Loucy (cell line): ENCODE data around the gene EIF1.

Experiments used
- H2AFZ ChIP-seq: fragments of 200-600 bp; sonication (generic); 2 replicates; pipeline ENCODE4 v1.6.0; 2016; ENCODE audit warnings: antibody characterized with exemption, mild to moderate bottlenecking, low read length, moderate library complexity
- H3F3A ChIP-seq: fragments of 200-600 bp; 2 replicates; pipeline ENCODE4 v1.6.0; 2016; ENCODE audit warnings: antibody characterized with exemption, low read depth, mild to moderate bottlenecking
- H3K27me3 ChIP-seq: fragments of 200-600 bp; sonication (generic); 2 replicates; pipeline ENCODE4 v1.6.1; 2014; ENCODE audit warnings: low read length, mild to moderate bottlenecking; ENCODE audit not compliant: insufficient read depth, poor library complexity, severe bottlenecking
- H3K36me3 ChIP-seq: fragments of 200-600 bp; sonication (generic); 2 replicates; pipeline ENCODE4 v1.6.1; 2016; ENCODE audit warnings: low read length; ENCODE audit not compliant: insufficient read depth
- H3K4me1 ChIP-seq: fragments of 200-600 bp; sonication (generic); 2 replicates; pipeline ENCODE4 v1.5.1; 2014; ENCODE audit warnings: low read length, mild to moderate bottlenecking; ENCODE audit not compliant: insufficient read depth, poor library complexity, severe bottlenecking
- H3K4me2 ChIP-seq: fragments of 200-600 bp; sonication (generic); 2 replicates; pipeline ENCODE4 v1.6.0; 2014; ENCODE audit warnings: antibody characterized with exemption, low read length, low read depth, mild to moderate bottlenecking; ENCODE audit not compliant: poor library complexity, severe bottlenecking
- H3K4me3 ChIP-seq: fragments of 200-600 bp; sonication (generic); 2 replicates; pipeline ENCODE4 v1.5.1; 2014; ENCODE audit warnings: low read length, mild to moderate bottlenecking, mixed read lengths; ENCODE audit not compliant: poor library complexity, severe bottlenecking
- H3K79me2 ChIP-seq: fragments of 200-600 bp; sonication (generic); 2 replicates; pipeline ENCODE4 v1.6.1; 2014; ENCODE audit warnings: low read length; ENCODE audit not compliant: insufficient read depth
- H3K9ac ChIP-seq: fragments of 200-600 bp; sonication (generic); 2 replicates; pipeline ENCODE4 v1.6.0; 2014; ENCODE audit warnings: mild to moderate bottlenecking, low read depth, low read length, moderate library complexity; ENCODE audit not compliant: poor library complexity, severe bottlenecking
- H3K9me2 ChIP-seq: fragments of 200-600 bp; sonication (generic); replicated peaks from 2 replicates; pipeline ENCODE4 v1.6.1; 2016; ENCODE audit warnings: low read depth, low read length, mixed read lengths
- H3K9me3 ChIP-seq: fragments of 200-600 bp; sonication (generic); 2 replicates; pipeline ENCODE4 v1.6.1; 2014; ENCODE audit warnings: mild to moderate bottlenecking, antibody characterized with exemption, low read length, low read depth; ENCODE audit not compliant: insufficient read depth
- H4K20me1 ChIP-seq: fragments of 200-600 bp; sonication (generic); 2 replicates; pipeline ENCODE4 v1.6.0; 2014; ENCODE audit warnings: antibody characterized with exemption, low read length, mild to moderate bottlenecking; ENCODE audit not compliant: insufficient read depth, poor library complexity, severe bottlenecking
- CTCF ChIP-seq: fragments of 200-600 bp; sonication (generic); conservative IDR thresholded peaks from 2 replicates; pipeline ENCODE4 v1.5.1; 2014; ENCODE audit warnings: mild to moderate bottlenecking, antibody characterized with exemption, low read length
- EZH2phosphoT487 ChIP-seq: fragments of 200-600 bp; IDR thresholded peaks from 2 replicates; pipeline ENCODE4 v1.6.1; 2018; ENCODE audit warnings: antibody characterized with exemption, mild to moderate bottlenecking, moderate library complexity, borderline replicate concordance

EIF1 gene

GRCh38 chr17:41718287-41718645, 29.6 kb downstream of the EIF1 start:
- no peak overlapping the region for H3K4me2 ChIP-seq
- H3F3A ChIP-seq, result no peaks in the 10 kb centered on the region
- no peaks in the 10 kb centered on the region for H3K9me2 ChIP-seq
- no peaks in the 10 kb centered on the region for H3K79me2 ChIP-seq
- no peaks in the 10 kb centered on the region for H3K27me3 ChIP-seq
- H2AFZ ChIP-seq, result no peak overlapping the region
- no peaks in the 10 kb centered on the region for H3K36me3 ChIP-seq
- no peak overlapping the region for H3K4me3 ChIP-seq
- no peak overlapping the region for H3K9ac ChIP-seq
- TF ChIP-seq CTCF (no peak), EZH2phosphoT487 (no peak)
- no peaks in the 10 kb centered on the region for H4K20me1 ChIP-seq
- H3K9me3 ChIP-seq, result no peaks in the 10 kb centered on the region
- no peaks in the 10 kb centered on the region for H3K4me1 ChIP-seq

GRCh38 chr17:41722231-41722630, 33.5 kb downstream of the EIF1 start:
- TF ChIP-seq CTCF (no peak), EZH2phosphoT487 (no peak)
- Histone ChIP-seq H3F3A (no peaks in the 10 kb centered on the region), H3K79me2 (no peaks in the 10 kb centered on the region), H3K4me3 (no peak overlapping the region), H3K4me1 (no peaks in the 10 kb centered on the region), H3K9ac (no peak overlapping the region), H3K9me2 (no peaks in the 10 kb centered on the region), H2AFZ (no peak overlapping the region), H3K9me3 (no peaks in the 10 kb centered on the region), H4K20me1 (no peaks in the 10 kb centered on the region), H3K27me3 (no peaks in the 10 kb centered on the region), H3K4me2 (no peak overlapping the region), H3K36me3 (no peaks in the 10 kb centered on the region)

- no peaks in the 10 kb centered on the region for H3K79me2 ChIP-seq
- H3F3A ChIP-seq, result no peaks in the 10 kb centered on the region
- no peaks in the 10 kb centered on the region for H3K27me3 ChIP-seq
- no peaks in the 10 kb centered on the region for H3K36me3 ChIP-seq
- no peaks in the 10 kb centered on the region for H3K4me1 ChIP-seq
- TF ChIP-seq CTCF (no peak), EZH2phosphoT487 (no peak)
- no peaks in the 10 kb centered on the region for H4K20me1 ChIP-seq
- H3K4me3 ChIP-seq, result no peak overlapping the region
- no peaks in the 10 kb centered on the region for H3K9me2 ChIP-seq
- no peak overlapping the region for H3K4me2 ChIP-seq
- no peaks in the 10 kb centered on the region for H3K9me3 ChIP-seq
- no peak overlapping the region for H3K9ac ChIP-seq
- H2AFZ ChIP-seq, result no peak overlapping the region
Measured at GRCh38 chr17:41723801-41724475, 35.3 kb downstream of the EIF1 start.
